GM18508 (cell line): ENCODE results near the gene CFAP77.

ENCODE experiments used
- ATAC-seq: cut with Tn5 transposase; IDR thresholded peaks from one replicate; pipeline ENCODE4 v1.9.1; 2021; ENCODE audit warnings: moderate number of reproducible peaks; ENCODE audit not compliant: insufficient read depth, unreplicated experiment

The CFAP77 gene

DNA sequence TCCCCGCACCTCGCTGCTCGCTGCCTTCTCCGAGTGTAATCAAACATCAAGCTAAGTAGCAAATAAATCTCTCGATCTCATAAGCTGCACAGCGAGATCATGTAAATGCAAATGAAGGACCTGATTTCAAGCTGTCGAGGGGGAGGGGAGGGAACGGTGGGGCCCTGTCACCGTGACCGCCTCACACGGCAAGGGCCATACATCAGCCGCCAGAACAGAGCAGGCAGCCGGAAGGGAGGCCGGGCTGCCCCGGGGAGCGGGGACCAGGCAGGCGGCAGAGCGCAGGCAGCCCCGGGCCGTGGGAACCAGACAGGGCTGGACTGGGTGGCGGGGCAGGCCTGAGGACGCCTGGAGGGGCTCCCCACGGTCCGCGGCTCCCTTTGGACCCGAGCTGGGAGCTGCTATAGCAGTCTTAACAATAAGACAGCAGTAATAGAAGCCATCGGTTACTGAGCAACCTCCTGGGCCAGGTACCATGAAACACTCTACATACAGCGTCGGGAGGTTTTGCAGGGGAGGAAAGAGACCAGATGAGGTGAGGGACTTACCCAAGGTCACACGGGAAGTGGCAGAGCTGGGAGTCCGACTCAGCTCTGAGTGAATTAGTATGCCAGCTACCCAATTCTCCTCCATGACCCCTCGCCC lies 76.8 kb downstream of the CFAP77 start:
- ATAC-seq, result no peak

- no peak for ATAC-seq
Observed at GRCh38 chr9:132487351-132487791, 77.4 kb downstream of the CFAP77 start.

DNA sequence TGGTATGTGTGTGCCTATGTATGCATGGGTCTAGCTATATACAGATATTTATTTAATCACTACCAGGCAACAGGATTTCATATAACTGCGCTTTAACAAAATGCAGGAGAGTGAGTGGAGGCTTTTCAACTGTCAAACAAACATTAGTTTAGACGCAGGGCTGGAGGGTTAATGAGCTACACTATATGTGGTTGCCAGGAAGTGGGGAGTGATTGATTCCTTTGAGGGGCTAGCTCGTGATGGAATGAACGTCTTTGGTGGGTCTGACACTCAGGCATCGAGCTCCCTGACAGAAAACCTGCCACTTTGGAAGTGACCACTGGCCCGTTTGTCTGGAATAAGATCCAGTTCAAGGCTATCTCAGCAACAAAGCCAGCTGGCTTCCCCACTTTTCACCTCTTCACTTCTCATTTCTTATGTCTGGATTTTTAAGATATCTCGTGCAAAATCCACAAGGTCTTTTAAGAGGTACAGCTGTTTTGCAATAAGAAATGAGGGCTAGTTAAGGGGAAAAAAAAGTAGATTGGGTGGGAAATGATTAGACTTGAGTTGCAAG lies 78.0 kb downstream of the CFAP77 start:
- no peak for ATAC-seq

DNA sequence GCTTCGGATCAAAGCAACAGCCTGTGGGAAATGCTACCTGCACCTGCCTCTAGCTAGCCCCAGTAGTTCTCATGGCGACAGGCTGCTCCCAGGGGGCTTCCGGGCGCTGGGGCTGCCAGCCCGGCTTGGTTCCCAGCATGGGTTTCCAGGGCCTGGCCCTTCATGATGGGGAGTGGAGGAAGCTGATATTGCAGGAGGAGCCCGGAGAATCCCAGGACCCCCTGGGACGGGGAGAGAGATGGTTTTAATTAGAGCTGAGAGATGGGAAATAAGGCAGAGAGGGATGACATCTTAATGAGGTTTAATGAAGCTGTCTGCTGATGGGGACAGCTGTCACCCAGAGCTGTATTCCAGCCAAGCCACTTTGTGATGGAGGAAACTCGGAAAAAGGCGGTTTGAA lies 78.6 kb downstream of the CFAP77 start:
- ATAC-seq, result no peak

- no peak for ATAC-seq
Observed at GRCh38 chr9:132489536-132489935, 79.5 kb downstream of the CFAP77 start.

- ATAC-seq, result no peak
Observed at GRCh38 chr9:132494857-132495256, 84.8 kb downstream of the CFAP77 start.

GRCh38 chr9:132497731-132498130 lies 87.7 kb downstream of the CFAP77 start:
- ATAC-seq, result no peak

DNA sequence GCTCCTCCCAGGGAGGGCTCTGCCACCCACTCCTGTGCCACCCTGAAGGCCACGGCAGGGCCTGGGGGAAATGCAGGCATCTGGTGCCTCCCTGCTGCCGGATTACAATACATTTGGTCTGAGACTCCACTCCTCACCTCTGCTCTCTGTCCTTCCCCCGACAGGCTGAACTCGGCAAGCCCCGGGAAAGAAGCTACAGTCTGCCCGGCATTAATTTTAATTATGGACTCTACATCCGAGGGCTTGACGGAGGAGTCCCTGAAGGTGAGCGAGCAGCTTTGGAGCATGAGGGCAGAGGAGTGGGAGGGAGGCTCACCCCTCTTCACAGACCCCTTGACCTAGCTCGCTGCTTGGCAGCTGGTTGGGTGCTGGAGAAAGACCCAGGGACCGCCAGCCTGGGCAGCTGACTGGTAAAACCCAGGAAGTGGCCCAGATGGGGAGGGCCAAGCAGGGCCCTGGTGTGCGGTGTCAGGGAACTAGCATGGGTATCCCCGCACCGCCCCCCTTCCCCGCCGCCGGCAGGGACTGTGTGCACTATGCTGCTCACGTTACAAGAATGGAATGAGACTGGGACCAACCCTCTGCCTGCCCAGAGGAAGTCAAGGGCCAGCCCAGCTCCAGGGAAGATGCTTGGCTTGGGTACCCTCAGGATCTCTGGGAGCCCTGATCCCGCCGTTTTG lies 88.7 kb downstream of the CFAP77 start:
- no peak for ATAC-seq

GRCh38 chr9:132499251-132499650 lies 89.2 kb downstream of the CFAP77 start:
- ATAC-seq, result no peak

DNA sequence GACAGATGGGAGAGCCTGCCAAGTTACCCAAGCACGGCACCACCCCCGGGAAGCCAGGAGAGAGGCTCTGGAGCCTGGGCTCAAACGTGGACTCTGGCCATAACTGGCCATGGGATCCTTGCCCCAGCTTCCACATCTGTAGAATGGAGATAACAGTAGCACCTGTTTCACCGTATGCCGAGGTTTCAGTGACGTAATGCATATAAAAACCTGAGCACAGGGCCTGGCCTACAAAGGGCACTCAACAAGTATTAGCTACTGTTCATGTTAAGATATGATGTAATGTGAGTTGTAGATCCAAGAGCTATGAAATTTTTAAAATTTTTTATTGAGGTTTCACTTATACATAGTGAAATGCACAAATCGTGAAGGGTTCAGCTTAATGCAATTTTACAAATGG lies 90.2 kb downstream of the CFAP77 start:
- no peak for ATAC-seq

GRCh38 chr9:132502480-132502879 lies 92.5 kb downstream of the CFAP77 start:
- no peak for ATAC-seq

DNA sequence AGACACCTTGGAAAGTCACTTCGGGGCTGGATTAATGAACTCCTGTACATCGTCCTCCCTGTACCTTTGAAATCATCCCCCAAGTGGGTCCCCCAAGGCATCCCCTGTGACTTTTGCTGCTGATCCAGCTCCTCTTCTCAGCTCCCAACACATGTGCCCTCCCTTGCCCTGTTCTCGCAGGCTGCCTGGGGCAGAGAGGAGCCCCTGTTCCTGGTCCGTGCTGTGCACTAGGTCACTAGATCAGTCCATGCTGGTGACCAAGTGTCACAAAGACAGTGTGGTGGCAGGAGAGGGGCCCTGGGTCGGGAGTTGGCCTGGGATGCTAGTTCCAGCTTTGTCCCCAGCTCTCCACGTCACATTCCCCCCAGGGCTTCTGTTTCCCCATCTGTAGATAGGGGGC lies 93.1 kb downstream of the CFAP77 start:
- no peak for ATAC-seq

DNA sequence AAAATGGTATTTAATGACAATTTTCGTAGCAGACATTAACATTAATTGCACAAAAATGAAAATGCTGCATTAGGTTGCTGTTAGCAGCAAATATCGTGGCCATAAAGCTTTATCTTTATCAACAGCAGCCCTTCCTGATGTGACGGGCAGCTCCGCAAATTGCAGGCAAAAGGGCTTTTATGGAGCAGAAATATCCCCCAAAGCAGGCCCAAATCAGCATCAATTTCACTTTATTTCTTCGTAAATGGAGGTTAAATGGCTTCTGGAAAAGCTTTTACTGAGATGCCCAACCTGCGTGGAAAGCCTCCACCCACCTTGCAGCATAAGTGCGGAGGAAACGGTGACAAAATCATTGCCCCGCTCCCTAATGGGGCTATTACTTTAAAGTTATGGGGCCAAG lies 94.5 kb downstream of the CFAP77 start:
- ATAC-seq, result no peak

- ATAC-seq, result no peak
Observed at GRCh38 chr9:132505991-132506655, 96.1 kb downstream of the CFAP77 start.

DNA sequence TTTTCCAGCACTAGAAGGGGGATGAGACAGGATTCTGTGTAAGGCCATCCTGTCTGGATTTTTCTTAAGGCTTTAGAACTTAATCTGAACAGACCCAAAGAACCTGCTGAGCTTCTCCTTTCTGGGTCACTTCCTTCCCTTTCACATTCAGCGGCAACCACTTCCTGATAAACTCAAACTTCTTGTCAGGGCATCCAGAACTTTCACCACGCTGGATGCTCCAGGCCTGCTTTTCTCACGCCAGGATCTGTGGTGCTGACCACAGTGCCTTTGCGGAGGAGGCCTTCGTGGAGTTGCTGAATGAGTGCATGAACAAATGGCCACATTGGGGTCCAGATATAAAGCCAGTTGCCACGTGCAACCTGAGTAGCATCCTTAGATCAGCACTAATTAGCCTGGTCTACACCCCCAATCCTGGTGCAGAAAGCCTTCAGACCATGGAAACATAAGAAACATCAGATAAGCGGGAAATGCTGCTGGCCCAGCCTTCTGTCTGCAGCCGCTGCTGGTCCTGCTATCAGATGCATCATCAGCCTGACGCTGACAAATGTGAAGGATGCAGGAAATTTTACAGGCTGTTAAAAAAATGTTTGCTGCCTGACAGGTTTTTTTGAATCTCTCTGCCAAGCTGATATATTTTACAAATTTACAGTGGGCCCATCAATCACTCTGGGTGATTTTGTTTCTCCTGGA lies 97.1 kb downstream of the CFAP77 start:
- ATAC-seq, result no peak

DNA sequence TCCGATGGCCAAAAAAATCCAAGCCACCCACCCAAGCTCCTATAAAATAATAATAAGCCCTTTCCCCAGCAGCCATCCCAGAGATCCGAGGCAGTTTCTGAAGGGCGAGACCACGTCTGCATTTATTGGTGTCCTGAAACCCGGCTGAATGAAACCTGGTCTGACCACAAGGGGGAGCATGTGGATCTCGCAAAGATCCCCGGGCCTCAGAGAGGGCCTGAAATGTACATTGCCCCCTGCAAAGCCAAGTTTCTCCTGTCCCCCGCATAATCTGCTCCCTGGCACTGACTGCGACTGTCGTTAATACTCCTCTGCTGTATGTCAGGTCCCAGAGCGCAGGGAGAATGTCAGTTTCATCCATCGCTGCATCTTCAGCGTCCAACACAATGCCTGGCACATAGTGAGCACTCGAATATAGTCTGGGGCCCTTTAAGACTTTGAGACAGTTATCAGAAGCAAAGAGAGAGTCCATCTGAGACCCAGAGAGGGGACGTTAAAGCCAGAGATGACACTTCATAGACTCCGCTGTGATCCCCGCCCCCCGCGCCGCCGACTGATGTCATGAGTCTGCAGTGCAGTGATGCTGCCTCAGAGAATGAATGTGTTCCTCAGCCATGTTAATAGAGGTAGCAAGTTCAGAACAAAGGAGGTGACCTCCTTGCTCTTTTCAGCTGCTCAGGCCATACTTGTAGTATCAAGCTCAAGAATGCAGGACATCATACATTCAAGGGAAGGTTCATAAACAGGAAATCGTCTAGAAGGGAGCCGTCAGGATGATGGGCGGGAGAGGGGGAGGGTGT lies 97.9 kb downstream of the CFAP77 start:
- ATAC-seq, result no peak

DNA sequence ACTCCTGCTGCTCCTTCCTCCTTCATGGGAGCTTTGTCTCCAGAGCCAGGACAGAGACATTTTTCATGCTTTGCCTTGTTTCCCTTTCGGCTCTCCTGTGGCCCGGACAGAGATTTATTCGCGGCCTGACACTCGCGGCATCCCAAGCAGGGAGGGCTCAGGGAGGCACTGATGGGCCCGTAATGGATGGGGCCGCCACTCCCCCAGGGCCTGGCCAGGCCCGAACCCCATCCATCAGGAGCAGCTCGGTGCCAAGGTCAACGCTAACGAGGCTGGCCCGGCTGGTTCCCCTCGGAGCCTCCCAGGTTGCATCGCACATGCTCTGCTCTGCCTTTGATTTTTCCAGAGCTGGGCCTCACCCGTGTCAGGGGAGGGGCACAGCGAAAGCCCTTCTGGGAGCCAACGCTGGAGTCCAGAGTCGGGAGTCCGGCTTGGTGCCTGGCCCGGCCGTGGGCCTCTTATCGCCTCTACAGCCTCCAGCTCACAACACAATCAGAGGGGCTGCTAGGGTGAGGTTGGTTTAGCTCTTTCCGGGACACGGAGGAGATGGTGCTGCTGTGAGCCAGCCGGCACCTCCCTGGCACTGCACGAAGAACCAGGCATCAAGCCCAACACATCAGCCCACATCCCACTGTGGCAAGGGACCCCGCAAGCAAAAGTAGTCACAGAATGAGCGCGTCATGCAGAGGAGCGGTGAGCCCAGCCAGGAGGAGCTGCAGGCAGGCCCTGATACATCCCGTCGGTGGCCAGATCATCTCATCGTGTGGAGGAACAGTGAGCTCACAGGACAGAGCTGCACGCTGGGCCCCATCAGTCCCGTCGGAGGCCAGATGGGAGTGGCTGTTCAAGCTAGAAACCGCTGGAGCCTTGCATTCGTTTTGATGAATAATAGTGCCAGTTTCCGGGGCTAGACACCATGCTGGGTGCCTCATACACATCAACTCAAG lies 100.2 kb downstream of the CFAP77 start:
- no peak for ATAC-seq

- ATAC-seq, result no peak
Observed at GRCh38 chr9:132511191-132511999, 101.4 kb downstream of the CFAP77 start.
